Skin epidermis (tissue), 12 donors: ENCODE measurements around the gene SLC2A6.

ENCODE experiments used
- H3K27ac ChIP-seq, 21 experiments: fragments of 200-600 bp; sonication (generic) in 11 of 21; one replicate each; pipeline ENCODE4 v1.5.0; 2020; ENCODE audit warnings: mild to moderate bottlenecking in 3 of 21, inconsistent platforms in 2 of 21, moderate library complexity in 2 of 21
- H3K4me3 ChIP-seq, 7 experiments: fragments of 200-600 bp; sonication (generic) in 2 of 7; one replicate each; pipeline ENCODE4 v1.5.0; 2020; ENCODE audit warnings: inconsistent platforms in 2 of 7, mild to moderate bottlenecking in 2 of 7, moderate library complexity in 1 of 7

SLC2A6 gene

GRCh38 chr9:133499892-133500270, 21.0 kb upstream of the SLC2A6 start:
- no peak overlapping the region for H3K27ac ChIP-seq
- H3K4me3 ChIP-seq: no peak overlapping the region

DNA sequence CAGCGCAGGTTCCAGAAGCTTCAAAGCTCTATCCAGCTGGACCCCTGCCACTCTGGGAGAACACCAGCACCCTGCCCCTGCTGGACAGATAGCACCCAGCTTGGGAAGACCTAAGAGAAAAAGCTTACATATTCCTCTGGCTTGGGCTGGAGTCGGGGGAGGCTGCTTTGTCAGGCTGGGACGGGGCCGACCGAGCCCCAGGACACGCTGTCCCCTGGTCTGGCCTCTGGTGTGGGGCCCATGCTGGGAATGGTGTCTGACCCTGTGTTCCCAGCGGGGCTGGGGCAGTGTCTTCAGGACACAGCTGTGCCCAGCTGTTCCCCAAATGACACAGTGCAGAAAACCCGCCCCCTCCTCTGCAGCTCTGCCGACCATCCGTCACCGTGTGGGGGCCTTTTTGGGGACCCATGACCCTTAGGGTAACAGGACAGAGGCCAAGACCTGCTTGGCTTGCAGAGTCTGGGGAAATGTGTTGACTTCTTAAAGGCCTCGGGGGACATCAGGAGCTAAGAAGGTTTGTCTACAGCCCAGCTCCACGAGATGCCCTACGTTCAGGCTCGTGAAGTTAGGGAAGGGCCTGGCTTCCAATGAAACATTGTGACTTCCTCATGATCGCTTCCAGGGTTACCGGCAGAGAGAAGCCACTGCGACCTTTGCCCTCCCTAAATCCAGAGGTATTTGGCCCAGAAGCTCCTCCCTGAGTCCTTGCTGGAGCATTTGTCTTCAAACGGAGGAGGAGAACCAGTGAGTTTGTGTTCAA, 20.4 kb upstream of the SLC2A6 start:
- H3K27ac ChIP-seq: no peak overlapping the region
- H3K4me3 ChIP-seq: no peak overlapping the region

DNA sequence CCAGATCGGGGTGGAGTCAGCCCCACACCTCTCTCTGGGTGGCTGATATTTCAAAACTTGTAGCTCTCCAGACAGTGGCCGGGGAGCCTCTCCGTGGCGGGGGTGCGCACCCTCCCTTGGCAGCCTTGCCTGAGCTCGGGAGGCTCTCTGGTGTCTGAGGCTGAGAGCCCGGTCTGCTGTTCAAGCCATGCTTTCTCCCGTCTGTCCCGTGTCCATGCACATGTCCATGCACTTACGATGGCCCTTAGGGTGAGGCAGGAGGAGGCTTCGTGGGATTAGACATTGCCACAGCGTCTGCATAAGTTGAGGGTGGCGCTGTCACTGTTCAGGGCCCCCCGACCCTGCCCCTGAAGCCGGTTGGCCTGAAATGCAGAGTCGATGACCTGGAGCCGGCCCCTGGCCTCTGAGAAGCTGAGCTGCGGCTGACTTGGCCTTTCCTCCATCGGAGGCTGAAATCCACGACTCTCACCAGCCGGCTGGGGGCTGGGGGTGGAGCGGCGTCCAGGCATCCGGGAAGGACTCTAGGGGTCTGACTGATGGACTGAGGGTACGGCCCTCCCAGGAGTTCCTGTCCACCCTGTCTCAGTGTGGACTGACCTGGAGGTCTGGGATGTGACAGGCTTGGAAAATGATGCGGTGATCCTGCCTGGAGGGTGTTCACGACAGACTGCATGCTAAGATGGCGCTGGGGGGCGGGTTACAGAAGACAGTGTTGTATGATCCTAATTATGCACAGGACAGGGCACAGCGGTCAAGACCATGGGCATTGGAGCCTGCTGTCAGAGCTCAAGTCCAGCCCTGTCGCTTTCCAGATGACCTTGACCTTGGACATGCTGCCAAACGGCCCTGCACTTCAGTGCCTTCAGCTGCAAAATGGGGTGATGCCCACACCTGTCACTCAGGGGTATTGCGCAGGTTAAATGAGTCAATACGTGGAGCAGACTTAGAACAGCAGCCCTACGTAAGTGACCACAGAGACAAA, 18.3 kb upstream of the SLC2A6 start:
- Histone ChIP-seq H3K27ac (no peak overlapping the region), H3K4me3 (no peak overlapping the region)

DNA sequence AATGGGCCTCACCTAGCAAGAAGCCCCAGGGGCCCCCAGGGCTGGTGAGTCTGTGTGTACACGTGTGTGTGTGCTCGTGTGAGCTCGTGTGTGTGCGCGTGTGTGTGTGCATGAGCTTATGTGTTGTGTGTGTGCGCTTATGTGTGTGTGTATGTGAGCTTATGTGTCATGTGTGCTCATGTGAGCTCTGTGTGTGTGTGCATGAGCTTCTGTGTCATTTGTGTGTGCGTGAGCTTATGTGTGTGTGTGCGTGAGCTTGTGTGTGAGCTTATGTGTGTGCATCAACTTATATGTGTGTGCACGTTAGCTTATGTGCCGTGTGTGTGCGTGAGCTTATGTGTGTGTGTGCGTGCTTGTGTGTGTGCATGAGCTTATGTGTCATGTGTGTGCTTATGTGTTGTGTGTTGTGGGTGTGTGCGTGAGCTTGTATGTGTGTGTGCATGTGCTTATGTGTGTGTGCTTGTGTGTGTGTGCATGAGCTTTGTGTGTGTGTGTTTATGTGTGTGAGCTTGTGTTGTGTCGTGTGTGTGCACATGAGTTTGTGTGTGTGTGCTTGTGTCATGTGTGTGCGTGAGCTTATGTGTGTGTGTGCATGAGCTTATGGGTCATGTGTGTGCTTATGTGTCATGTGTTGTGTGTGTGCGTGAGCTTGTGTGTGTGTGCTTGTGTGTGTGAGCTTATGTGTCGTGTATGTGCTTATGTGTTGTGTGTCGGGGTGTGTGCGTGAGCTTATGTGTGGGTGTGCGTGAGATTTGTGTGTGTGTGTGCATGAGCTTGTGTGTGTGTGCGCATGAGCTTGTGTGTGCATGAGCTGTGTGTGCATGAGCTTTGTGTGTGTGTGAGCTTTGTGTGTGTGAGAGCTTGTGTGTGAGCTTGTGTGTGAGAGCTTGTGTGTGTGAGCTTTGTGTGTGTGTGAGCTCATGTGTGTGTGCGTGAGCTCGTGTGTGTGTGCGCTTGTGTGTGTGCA, 16.7 kb upstream of the SLC2A6 start:
- H3K27ac ChIP-seq: no peak overlapping the region

GRCh38 chr9:133494636-133495326, 15.9 kb upstream of the SLC2A6 start:
- Histone ChIP-seq H3K4me3 (no peak overlapping the region), H3K27ac (no peak overlapping the region)

More for the DNA sequence above, 16.7 kb upstream of the SLC2A6 start:
- H3K4me3 ChIP-seq: no peak overlapping the region

DNA sequence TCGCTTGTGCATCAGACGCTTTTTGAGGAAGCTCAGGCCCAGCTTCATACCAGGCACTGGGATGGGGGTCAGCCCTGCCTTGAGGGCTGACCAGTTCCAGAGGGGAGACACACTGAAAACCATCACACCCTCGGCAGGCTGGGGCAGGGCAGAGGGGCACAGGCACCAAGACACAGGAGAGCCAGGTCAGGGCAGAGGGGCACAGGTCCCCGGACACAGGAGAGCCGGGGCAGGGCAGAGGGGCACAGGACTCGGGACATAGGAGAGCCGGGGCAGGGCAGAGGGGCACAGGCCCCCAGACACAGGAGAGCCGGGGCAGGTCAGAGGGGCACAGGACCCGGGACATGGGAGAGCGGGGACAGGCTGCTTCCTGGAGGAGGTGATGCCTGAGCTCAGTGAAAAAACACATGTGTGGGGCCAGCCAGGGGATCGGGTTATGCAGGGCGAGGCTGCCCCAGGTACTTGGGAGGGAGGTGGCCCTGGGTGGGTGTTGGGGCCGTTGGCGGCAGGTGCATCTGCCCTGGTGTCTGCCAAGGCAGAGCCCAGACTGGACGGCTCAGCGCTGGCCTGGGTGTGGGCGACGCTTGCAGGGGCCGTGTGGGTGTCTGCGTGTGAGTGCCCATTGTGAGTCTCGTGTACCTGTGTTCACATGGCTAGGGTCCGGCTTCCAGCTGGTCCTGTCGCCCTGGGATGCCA, 15.1 kb upstream of the SLC2A6 start:
- Histone ChIP-seq H3K27ac (no peak overlapping the region), H3K4me3 (no peak overlapping the region)

- no peak overlapping the region for H3K27ac ChIP-seq
- no peak overlapping the region for H3K4me3 ChIP-seq
These were observed 14.5 kb upstream of the SLC2A6 start for GRCh38 chr9:133493428-133493827.

GRCh38 chr9:133492061-133493021, 13.4 kb upstream of the SLC2A6 start:
- peak overlapping the region in 4 of 21 experiments; percentile 1 to 37 (median 16) for H3K27ac ChIP-seq

GRCh38 chr9:133491656-133491925, 12.7 kb upstream of the SLC2A6 start:
- peak overlapping the region in 1 of 21 experiments; percentile 26 for H3K27ac ChIP-seq
- H3K4me3 ChIP-seq: no peak overlapping the region

More at GRCh38 chr9:133492061-133493021, 13.4 kb upstream of the SLC2A6 start:
- no peak overlapping the region for H3K4me3 ChIP-seq

DNA sequence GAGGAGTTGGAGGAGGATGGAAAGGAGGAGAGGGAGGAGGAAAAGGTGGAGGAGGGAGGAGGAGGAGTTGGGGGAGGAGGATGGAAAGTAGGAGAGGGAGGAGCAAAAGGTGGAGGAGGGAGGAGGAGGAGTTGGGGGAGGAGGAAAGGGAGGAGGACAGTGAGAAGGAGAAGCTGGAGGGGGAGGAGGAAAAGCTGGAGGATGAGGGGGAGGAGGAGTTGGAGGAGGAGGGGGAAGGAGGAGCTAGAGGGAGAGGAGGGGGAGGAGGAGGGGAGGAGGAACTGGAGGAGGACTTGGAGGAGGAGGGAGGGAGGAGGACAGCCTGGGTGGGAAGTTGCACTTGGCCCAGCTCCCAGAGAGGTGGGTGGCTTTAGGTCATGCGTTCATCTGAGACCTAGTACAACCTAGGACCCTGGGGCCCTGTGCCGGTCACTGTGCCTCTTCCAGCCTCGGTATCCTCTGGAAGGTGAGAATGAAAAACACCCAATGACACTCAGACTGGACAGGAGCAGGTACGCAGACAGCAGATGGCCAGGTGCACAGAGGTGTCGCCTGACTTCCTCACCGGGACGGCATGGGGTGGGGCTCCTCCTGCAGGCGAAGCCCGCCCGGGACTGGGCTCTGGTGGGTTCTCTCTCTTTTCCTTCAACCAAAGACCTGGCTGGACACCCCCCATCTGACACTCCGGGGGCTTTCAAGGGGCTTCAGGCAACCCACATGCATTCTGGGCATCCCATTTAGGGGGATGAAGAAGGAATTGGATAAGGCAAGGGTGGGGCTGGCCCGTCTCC, 12.2 kb upstream of the SLC2A6 start:
- no peak overlapping the region for H3K4me3 ChIP-seq
- H3K27ac ChIP-seq: no peak overlapping the region

- no peak overlapping the region for H3K27ac ChIP-seq
- H3K4me3 ChIP-seq: no peak overlapping the region
These were observed 11.3 kb upstream of the SLC2A6 start for GRCh38 chr9:133490201-133490681.

DNA sequence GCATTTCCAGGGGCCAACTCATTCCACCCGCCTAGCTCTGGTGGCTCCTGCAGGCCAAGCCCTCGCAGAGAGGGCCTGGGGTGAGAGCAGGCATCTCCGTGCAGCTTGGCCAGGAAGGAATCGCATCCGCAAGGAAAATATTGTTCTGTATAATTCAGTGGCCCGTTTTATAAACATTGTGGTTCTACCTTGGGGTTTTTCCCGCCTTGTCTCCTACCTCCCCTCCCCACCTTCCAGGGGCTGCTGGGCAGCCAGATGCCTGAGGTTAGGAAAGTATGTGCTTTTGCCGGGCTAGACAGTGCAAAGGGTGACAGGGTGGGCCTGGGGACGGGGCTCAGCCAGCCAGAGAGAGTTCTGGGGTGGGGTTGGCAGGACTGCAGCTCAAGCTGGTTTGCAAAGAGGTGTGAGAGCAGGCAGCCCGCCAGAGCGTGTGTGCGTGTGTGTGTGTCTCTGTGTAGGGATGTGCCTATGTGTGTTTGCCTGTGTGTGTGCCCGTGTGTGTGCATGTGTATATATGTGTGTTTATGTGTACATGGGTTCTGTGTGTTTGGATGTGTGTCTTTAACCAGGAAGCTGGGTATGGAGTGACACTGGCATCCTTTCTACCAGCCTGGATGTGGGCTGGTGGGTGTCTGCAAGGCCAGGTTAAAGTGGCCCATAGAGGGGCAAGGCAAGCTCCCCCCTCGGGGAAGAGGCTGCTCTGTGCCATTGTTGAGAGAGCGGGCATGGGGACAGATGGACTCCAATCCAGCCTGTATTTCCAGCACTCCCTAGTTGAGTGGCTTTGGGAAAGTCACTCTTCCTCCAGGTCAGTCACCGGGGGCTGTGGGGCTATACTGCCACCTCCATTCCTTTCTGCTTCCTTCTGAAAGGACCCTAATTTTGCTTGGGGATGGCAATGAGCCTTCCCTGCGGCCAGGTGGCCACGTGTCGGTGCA, 10.6 kb upstream of the SLC2A6 start:
- Histone ChIP-seq H3K27ac (no peak overlapping the region), H3K4me3 (no peak overlapping the region)

DNA sequence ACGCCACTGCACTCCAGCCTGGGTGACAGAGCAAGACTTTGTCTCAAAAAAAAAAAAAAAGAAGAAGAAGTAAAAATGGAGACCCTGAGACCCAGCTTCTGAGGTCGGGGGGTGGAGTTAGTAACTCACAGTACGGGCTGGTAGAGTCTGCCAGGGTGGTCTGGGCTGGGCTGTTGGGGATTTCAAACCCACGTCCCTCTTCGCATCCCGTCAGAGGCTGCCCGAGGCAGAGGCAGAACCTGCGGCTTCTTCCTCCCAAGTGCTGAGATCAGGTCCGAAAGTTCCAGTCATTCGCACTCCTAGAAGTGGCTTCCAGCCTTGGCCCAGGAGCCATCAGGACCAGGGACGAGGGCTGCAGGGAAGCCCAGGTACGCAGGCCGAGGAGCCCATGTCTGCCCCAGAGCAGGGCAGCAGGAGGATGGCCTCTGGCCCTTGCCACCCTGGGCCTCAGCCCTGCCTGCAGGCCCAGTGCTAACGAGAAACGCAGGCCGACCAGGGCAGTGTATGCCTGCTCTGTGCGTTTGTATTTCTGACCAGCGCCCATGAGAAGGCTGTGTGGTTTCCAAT, 9.9 kb upstream of the SLC2A6 start:
- H3K27ac ChIP-seq: no peak overlapping the region

DNA sequence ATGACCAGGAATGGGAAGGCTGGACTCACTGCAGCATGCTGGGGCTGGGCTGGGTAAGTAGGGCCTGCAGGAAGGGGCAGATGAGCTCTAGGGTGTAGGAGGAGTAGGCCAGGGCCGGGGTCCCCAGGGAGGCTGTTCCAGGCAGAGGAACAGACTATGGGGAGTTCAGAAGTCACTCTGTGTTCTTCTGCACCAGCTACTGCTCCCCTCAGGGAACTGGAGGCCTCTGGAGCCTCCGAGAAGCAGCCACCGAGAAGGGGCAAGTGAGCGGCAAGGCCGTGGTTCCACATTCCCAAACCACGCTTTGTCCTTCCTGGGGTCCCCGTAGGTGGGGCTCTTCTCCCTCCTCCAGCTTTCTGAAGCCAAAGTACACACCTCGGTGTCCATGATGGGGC, 8.4 kb upstream of the SLC2A6 start:
- Histone ChIP-seq H3K4me3 (no peak overlapping the region), H3K27ac (peak overlapping the region in 2 of 21 experiments; percentile 14 to 21)

More for the DNA sequence above, 9.9 kb upstream of the SLC2A6 start:
- no peak overlapping the region for H3K4me3 ChIP-seq
